ENCODE measurements around the gene C1S. TPM values are rescaled to one million over a fixed set of nuclear protein-coding genes. Genes with fewer than 3 reads are reported as not detected.

The C1S gene
- total and polyA plus RNA-seq, 9 of the 15 experiments (the other 6 are each of a cell fraction or from before 2014, with no cell fraction given), result 0.08 to 0.84 (median 0.27) TPM

- TF ChIP-seq ADNP (tag; IDR thresholded peaks at IDR 0.05) (no peak), RNF219 (CRISPR knock-in tag; IDR thresholded peaks at IDR 0.05) (no peak), CHAMP1 (IDR thresholded peaks at IDR 0.05) (no peak), ZKSCAN3 (CRISPR knock-in tag; IDR thresholded peaks at IDR 0.05) (no peak), EZH2 (IDR thresholded peaks at IDR 0.05; ENCODE audit: borderline replicate concordance, low read depth, low read length) (no peak), NR0B1 (IDR thresholded peaks at IDR 0.05; ENCODE audit: partially characterized antibody) (no peak), GTF2A2 (tag; IDR thresholded peaks at IDR 0.05) (no peak), RAD51 (IDR thresholded peaks at IDR 0.05; ENCODE audit: borderline replicate concordance, low read depth) (no peak), MAZ (CRISPR knock-in tag; conservative IDR thresholded peaks at IDR 0.05 in 1 of 2, IDR thresholded peaks at IDR 0.05 in 1 of 2) (peak in 1 of 2 experiments; percentile 84; a peak in 3 of 4 replicates), CAMTA2 (CRISPR knock-in tag; conservative IDR thresholded peaks at IDR 0.05) (no peak), HDAC3 (IDR thresholded peaks at IDR 0.05; ENCODE audit: borderline replicate concordance, partially characterized antibody) (no peak), ZNF785 (CRISPR knock-in tag; IDR thresholded peaks at IDR 0.05) (no peak), SRSF7 (optimal IDR thresholded peaks at IDR 0.05; ENCODE audit: low read depth, low read length) (no peak), ZNF282 (CRISPR knock-in tag; IDR thresholded peaks at IDR 0.05) (no peak), NONO (IDR thresholded peaks at IDR 0.05; ENCODE audit: low read depth in 2 of 2, low read length in 1 of 2) (0 out of 4 replicates have a peak, but pooled peaks of 1 of the 2 experiments have one; percentile 30)
- TF ChIP-seq, protein P1, sequence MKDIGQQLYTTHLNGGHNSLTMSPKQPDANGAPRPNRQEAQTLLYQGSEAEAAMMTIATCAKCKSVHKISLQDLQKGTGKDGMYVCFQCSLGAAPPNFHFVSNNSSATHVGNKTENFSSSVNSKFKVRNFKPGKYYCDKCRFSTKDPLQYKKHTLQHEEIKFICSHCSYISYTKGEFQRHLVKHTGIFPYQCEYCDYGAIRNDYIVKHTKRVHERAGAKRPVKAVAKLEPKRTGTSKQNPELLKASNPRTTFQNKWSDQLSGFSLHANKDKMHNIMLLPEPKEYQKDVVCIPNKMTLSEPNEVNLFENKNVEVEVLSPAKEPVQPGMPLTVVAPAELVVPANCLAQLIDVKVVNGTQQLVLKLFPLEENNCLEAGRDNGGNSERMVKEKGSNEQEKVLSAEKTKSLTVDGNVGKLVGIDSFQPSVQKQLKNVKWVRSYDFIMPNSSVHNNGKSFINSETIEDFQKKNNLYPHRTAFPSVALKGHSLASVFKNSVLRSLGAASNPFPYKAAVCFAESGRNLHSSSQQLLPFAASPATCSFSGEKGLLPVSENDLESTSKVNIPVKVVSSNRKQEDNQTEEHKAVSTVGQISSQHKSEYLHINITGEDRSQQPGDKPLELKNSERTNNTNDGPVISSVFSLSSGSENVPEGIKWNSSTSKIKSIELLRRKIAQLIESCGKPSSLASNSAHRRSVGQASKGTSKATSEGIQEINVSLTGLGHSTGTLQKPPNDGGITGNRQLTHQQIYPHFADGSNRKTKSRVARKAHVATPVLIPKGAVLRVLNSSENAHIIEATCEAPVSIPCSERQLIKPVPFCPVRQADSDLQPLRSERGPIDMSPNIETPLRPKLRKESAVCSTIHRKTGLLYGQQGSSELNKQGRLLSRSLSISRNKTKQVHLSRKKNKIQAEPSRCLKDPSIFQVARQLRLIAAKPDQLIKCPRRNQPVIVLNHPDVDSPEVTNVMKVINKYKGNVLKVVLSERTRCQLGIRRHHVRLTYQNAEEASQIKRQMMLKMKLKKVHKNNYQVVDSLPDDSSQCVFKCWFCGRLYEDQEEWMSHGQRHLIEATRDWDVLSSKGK (CRISPR knock-in tag; IDR thresholded peaks at IDR 0.05), result no peak
These were observed 48.5 kb downstream of the C1S start, which contains the start of gene C1RL (continued) for GRCh38 chr12:7108796-7109571.

Measured in K562 (cell line).